ENCODE results near the gene COL5A3. TPM values are rescaled to one million over a fixed set of nuclear protein-coding genes. Genes with fewer than 3 reads are reported as not detected.
A peak's percentile ranks its signal among the peaks of the same experiment; 100 is the strongest.

COL5A3 gene
- total RNA-seq, 4 donors from 2014 or later = 41.3 to 102 (median 56.3) TPM

- Histone ChIP-seq H3K27ac (peak overlapping the region in 2 of 4 donors; percentile 25 to 90), H3K27me3 (peaks cover 0 to 5% of the 10 kb centered on the region in 2 donors), H3K36me3 (peaks cover 0 to 41% (median 0%) of the 10 kb centered on the region in 3 donors), H3K4me1 (peaks cover 0 to 75% (median 31%) of the 10 kb centered on the region in 4 donors), H3K4me3 (no peak overlapping the region), H3K9me3 (no peaks in the 10 kb centered on the region)
- WGBS, 2 donors = 76 to 91% methylated on average over 9 of the region's 9 CpGs
- TF ChIP-seq POLR2A (IDR thresholded peaks at IDR 0.05) (no peak), CTCF (IDR thresholded peaks at IDR 0.05) (no peak), EP300 (IDR thresholded peaks at IDR 0.05) (no peak)
- DNase-seq (ENCODE audit: low spot score in 2 of 2) = no peak
Observed at GRCh38 chr19:10004617-10005016, 5.7 kb downstream of the COL5A3 start.

GRCh38 chr19:10003271-10003670, 7.0 kb downstream of the COL5A3 start:
- peaks cover 0 to 61% (median 23%) of the 10 kb centered on the region in 4 donors for H3K4me1 ChIP-seq
- TF ChIP-seq EP300 (IDR thresholded peaks at IDR 0.05) (no peak), CTCF (IDR thresholded peaks at IDR 0.05) (no peak), POLR2A (IDR thresholded peaks at IDR 0.05) (no peak)
- no peaks in the 10 kb centered on the region for H3K9me3 ChIP-seq
- H3K27ac ChIP-seq = peak overlapping the region in 2 of 4 donors; percentile 25
- no peak overlapping the region for H3K4me3 ChIP-seq
- H3K36me3 ChIP-seq = peaks cover 0 to 47% (median 0%) of the 10 kb centered on the region in 3 donors
- 78 to 79% methylated on average over 6 of the region's 6 CpGs for WGBS, 2 donors
- no peaks in the 10 kb centered on the region for H3K27me3 ChIP-seq
- DNase-seq (ENCODE audit: low spot score in 2 of 2) = no peak

GRCh38 chr19:10001899-10002298, 8.4 kb downstream of the COL5A3 start:
- peaks cover 0 to 48% (median 13%) of the 10 kb centered on the region in 4 donors for H3K4me1 ChIP-seq
- TF ChIP-seq POLR2A (IDR thresholded peaks at IDR 0.05) (no peak), CTCF (IDR thresholded peaks at IDR 0.05) (peak; percentile 16 to 45 (median 37)), EP300 (IDR thresholded peaks at IDR 0.05) (peak in 1 of 2 donors; percentile 21)
- DNase-seq (ENCODE audit: low spot score in 2 of 2) = no peak
- no peak overlapping the region for H3K4me3 ChIP-seq
- peak overlapping the region in 2 of 4 donors; percentile 43 to 53 for H3K27ac ChIP-seq
- H3K27me3 ChIP-seq = no peaks in the 10 kb centered on the region
- peaks cover 0 to 60% (median 0%) of the 10 kb centered on the region in 3 donors for H3K36me3 ChIP-seq
- WGBS, 2 donors = 23 to 36% methylated on average over 6 of the region's 6 CpGs
- no peaks in the 10 kb centered on the region for H3K9me3 ChIP-seq

- H3K4me1 ChIP-seq = peaks cover 0 to 32% (median 4%) of the 10 kb centered on the region in 4 donors
- H3K27ac ChIP-seq = peak overlapping the region in 1 of 4 donors; percentile 58
- H3K36me3 ChIP-seq = peaks cover 0 to 72% (median 0%) of the 10 kb centered on the region in 3 donors
- H3K27me3 ChIP-seq = no peaks in the 10 kb centered on the region
- no peaks in the 10 kb centered on the region for H3K9me3 ChIP-seq
- TF ChIP-seq EP300 (IDR thresholded peaks at IDR 0.05) (no peak), POLR2A (IDR thresholded peaks at IDR 0.05) (no peak), CTCF (IDR thresholded peaks at IDR 0.05) (peak; percentile 44 to 77 (median 62))
- 19 to 22% methylated on average over 16 of the region's 16 CpGs for WGBS, 2 donors
- peak; percentile 61 to 82 for DNase-seq (ENCODE audit: low spot score in 2 of 2)
- H3K4me3 ChIP-seq = no peak overlapping the region
Observed at GRCh38 chr19:10000171-10000826, 10.0 kb downstream of the COL5A3 start.

- peaks cover 0 to 74% (median 2%) of the 10 kb centered on the region in 3 donors for H3K36me3 ChIP-seq
- DNase-seq (ENCODE audit: low spot score in 2 of 2) = no peak
- 53 to 58% methylated on average over 5 of the region's 5 CpGs for WGBS, 2 donors
- peaks cover 0 to 11% (median 0%) of the 10 kb centered on the region in 4 donors for H3K4me1 ChIP-seq
- no peak overlapping the region for H3K4me3 ChIP-seq
- TF ChIP-seq POLR2A (IDR thresholded peaks at IDR 0.05) = no peak
- TF ChIP-seq CTCF (IDR thresholded peaks at IDR 0.05) = no peak
- TF ChIP-seq EP300 (IDR thresholded peaks at IDR 0.05) = no peak
- no peaks in the 10 kb centered on the region for H3K9me3 ChIP-seq
- no peak overlapping the region for H3K27ac ChIP-seq
- no peaks in the 10 kb centered on the region for H3K27me3 ChIP-seq
Observed at GRCh38 chr19:9996541-9996940, 13.8 kb downstream of the COL5A3 start.
